Measurements from ENCODE around the gene COL6A3.

- TF ChIP-seq EP300 (IDR thresholded peaks at IDR 0.05) (no peak), CTCF (IDR thresholded peaks at IDR 0.05) (no peak), POLR2AphosphoS5 (IDR thresholded peaks at IDR 0.05) (no peak), POLR2A (IDR thresholded peaks at IDR 0.05) (no peak)
Observed at GRCh38 chr2:237319887-237320286, 94.1 kb downstream of the COL6A3 start.

Data from sigmoid colon (tissue), 4 donors.